CD4-positive, alpha-beta T cell treated with Interferon alpha-2 for 1 hour (primary cell): Measurements from ENCODE around the gene BCAS3.
"Not testable (repeated sequence)": the region's sequence is repeated elsewhere in the genome, so short reads cannot be mapped to it uniquely, and the experiment has no call there.

ENCODE experiments used
- DNase-seq, 2 donors: peaks; one replicate each; pipeline ENCODE4 v3.0.0-alpha.2; 2020 to 2022

BCAS3 gene

DNA sequence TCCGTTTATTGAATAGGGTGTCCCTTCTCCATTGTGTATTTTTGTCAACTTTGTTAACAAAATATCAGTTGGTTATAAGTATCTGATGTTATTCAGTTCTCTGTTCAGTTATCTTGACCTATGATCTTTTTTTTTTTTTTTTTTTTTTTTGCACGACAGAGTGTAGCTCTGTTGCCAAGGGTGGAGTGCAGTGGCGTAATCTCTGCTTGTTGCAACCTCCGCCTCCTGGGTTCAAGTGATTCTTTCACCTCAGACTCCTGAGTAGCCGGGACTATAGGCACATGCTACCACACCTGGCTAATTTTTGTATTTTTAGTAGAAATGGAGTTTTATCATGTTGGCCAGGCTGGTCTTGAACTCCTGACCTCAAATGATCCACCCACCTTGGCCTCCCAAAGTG, 215.8 kb downstream of the BCAS3 start:
- no peak for DNase-seq

DNA sequence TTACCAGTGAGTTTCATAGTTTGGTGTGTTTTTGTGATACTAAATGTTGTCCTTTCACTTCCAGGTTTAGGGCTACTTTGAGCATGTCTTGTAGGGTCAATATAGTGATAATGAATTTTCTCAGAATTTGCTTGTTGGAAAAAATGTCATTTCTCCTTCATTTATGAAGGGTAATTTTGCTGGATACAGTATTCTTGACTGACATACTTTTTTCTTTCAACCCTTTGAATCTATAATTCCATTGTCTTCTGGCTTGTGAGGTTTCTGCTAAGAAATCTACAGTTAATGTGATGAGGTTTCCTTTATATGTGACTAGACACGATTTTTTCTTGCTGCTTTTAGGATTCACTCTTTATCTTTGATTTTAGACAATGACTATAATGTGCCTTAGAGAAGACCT, 219.3 kb downstream of the BCAS3 start:
- DNase-seq: no peak

DNA sequence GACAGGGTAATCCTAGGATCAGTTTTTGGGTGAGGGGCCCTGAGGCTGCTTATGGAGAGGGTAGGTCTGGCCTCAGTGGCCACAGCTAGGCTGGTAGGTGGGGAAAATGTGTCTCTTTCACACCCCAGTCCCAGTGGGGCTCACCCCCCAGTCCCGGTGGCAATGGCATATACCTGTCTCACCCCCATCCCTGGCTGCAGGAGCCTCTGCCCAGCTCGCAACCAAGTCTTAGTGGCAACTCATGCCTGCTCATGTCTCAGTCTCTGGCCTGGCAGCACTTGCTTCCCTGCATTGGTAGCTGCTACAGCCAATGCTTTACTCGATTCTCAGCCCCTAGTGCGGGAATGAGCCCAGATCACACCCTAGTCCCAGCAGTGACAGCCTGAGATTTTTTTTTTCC, 221.5 kb downstream of the BCAS3 start:
- no peak for DNase-seq

DNA sequence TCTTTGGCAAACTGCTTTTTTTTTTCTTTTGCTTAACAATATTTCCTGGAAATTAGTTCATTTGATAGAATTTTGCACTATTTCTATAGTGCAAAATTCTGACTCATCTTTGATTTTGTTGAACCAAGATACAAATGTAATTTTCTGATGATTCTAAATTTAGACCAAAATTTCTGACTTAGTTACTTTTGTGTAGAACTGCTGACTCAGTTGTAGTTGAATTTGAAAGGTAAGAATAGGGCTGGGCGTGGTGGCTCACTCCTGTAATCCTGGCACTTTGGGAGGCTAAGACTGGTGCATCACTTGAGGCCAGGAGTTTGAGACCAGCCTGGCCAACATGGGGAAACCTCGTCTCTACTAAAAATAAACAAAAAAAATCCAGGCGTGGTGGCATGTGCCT, 223.0 kb downstream of the BCAS3 start:
- DNase-seq: no peak

DNA sequence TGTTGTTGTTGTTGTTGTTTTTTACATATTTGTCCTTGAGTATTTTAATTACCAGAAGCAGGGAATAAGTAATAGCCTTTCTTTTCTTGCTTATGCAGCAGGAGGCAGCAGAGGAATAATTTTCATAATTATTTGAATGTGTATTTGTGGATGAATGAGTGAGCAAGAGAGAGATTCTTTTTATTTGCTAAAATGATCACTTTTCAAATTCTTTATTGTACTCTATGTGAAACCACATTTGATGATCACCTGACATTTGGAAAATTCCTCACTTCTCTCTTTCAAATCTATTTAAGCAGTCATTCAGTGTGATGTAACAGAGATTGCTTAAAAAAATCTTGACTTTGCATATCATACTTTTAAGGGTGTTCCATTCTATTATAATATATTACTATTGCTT, 223.6 kb downstream of the BCAS3 start:
- no peak for DNase-seq

DNA sequence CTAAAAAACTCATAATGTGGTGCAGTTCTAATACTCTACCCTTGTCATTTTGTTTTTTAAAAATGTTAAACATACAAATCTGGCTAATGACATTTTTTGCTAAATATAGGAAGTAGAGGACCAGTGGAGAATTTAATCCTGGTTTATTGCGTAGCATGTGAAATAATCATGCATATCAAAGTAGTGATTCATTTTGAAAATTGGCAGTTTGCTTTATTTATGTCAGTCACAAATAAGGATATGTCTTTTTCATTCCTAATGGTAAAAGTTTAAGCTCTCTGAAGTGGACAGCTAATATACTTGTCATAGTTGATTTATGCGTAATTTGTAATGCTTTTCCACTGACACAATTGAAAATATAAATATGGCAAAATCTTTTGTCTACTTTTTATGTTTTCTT, 224.2 kb downstream of the BCAS3 start:
- no peak for DNase-seq

DNA sequence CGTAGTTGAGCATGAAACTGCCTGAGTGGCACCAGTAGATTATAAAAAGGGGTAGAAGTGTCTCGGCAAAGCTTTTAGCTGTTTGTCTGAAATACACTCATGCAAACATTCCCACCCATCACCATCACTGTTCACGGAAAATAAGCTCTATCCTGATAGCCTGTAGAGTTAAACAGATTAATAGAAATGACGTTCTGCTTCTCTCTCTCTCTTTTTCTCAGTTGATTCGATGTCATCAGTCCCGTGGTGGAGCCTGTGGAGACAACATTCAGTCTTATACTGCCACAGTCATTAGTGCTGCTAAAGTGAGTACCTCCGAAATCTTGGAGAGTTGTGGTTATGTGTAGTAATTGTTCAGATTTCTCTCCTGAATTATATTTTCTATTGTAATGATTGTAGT, 224.7 kb downstream of the BCAS3 start:
- DNase-seq: no peak

DNA sequence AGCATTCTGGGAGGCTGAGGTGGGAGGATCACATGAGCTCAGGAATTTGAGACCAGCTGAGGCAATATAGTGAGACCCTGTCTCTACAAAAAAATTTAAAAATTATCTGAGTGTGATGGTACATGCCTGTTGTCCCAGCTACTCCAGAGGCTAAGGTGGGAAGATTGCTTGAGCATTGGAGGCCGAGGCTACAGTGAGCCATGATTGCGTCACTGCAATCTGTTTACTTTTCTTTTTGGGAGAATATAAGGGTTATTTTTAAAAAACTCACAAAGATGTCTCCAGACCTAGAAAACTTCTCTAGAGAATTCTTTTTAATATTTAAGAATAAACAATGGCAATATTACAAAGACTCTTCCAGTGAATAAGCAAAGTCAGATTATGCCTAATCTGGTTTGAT, 226.9 kb downstream of the BCAS3 start:
- no peak for DNase-seq

DNA sequence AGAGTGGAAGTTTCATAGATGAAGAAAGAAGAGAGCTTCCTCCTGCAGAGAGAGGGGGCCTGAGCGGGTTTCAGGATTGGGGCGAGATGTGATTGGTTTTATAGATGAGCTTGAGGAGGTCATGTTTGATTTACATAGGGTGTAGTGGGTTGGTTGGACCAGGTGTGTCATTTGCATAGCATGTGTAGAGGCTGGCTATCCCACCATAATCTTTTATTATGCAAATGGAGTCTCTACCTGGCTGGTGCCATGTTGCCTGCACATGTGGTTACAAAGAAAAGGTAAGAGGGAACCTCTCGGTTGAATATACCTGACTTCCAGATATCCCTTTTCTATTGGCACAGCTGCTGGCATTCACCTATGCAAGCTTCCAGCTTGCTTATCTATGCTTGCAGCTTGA, 228.1 kb downstream of the BCAS3 start:
- no peak for DNase-seq

DNA sequence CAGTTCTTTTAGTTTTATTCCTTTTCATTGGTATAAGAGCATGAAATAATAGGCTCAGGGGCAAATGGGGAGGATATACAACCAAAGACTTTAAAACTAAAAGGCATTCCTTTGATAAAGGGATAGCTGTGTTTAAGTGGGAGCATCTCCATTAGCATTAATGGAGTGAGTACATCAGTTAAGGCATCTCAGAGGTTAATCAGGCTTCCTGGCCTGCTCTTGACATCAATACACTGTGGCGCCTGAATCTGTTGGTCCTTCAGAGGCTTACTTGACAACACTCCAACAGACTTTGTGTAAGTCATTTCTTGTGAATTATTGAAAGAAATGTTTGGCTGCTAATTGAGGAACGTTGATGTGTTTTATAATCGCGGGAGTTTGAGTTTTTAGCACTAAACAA, 230.7 kb downstream of the BCAS3 start:
- no peak for DNase-seq

DNA sequence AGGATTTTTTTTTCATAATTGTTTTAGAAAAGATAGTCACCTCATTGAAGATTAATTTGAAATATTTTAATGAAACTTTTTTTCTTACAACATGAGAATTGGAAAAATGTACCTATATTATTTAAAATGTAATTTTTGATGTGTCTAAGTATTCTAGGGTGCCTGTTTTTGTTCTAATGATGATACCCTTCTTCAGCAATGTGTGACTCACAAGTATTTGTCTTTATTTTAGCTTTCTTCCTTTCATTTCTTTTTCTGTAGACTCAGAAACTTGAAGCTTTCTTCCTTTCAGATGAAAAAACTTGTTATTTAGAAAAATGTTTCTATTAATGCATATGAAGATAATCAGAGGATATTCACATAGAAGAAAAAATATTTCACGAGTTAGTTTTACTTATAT, 231.8 kb downstream of the BCAS3 start:
- no peak for DNase-seq

DNA sequence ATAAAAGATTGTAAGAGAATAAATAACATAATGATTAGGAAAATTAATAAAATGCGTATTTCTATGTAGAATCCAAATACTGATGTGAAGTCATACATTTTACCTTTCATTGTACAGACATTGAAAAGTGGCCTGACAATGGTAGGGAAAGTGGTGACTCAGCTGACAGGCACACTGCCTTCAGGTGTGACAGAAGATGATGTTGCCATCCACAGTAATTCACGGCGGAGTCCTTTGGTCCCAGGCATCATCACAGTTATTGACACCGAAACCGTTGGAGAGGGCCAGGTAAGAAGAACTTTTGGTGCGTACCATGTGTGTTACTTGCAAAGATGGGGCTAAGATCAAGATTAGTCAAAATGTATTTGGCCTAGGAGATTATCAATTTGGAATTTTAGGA, 232.8 kb downstream of the BCAS3 start:
- no peak for DNase-seq

DNA sequence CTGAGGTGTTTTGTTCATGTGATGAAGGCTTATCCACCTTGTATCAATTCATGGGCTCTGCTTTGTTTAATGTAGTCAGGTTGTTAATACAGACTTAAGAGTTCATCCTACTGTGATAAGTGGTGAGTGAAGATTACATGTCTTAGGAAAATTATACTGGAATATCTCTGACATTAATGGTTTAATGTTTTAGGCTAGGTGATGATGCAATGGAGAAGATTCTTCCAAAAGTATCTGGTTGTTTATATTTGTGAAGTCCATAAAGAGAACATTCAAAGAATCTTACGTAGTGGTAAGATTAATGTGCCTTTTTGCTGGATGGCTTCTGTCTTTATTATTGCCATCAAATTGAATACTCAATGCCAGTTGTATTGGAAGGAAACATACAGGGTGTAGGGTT, 236.4 kb downstream of the BCAS3 start:
- no peak for DNase-seq

DNA sequence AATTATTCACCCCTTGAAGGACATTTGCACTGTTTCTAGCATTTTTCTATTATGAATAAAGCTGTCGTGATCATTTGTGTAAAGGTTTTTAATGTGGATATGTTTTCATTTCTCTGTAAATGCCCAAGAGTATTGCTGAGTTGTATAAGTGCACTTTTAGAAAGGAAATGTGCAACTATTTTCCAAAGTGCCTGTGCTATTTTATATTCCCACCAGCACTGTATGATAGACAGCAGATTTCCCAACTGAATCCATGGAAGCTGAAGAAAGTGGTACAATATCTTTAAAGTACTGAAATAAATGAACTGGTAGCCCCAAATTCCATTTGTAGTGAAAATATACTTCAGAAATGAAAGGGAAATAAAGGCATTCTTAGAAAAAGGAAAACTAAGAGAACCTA, 238.4 kb downstream of the BCAS3 start:
- no peak for DNase-seq

DNA sequence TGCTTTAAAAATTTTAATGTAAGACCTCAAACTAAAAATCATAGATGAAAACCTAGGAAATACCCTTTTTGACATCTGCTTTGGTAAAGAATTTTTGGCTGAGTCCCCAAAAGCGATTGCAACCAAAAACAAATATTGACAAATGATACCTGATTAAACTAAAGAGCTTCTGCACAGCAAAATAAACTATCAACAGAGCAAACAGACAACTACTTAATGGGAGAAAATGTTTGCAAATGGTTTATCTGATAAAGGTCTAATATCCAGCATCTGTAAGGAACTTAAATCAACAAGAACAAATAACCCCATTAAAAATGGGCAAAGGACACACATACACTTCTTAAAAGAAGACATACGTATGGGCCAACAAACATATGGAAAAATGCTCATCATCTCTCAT, 242.5 kb downstream of the BCAS3 start:
- no peak for DNase-seq

DNA sequence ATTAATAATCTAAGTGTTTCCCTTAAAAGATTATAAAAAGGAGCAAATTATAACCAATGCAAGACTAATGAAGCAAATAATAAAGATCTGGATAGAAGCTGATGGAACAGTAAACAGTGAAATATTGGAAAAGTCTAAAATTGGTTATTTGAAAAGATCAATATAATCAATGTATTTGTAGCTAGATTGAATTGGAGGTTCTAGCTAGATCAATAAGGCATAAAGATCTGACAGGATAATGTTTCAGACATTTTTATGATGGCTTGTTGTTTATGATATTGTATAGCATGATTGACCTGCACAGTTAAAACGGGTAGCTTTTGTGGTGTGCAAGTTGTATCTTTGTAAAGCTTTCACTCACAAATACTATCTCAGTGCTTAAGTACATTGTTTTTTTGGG, 245.3 kb downstream of the BCAS3 start:
- DNase-seq: no peak

DNA sequence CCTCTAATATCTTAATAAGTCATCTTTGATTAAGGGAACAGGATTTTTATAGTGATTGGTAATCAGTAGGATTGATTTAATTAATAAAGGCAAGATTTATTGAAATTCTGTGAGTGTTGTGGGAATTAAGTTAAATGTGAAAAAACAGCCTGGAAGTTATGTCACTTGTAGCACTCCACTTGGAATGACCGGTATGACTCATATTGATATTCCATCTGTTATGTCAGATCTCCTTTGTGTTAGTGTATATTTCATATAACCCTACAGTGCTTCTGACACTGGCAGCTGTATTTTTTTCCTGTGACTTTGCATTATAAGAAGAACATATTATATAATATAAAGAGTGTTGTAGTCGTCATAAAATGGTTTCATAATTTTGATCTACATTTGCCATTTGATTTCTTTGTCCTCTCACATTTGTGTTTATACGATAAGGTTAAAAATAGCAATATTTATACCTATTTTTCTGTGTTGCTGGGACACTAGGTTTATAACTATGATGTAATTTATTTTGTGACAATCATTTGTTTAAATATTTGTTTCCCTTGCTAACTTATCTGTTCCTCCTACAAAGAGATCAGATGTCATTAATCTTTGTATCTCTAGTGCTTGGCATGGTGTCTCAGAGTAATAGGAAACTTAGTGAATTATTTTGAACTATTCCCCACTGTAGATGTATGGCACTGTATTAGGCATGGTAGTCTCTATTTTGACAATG, 249.0 kb downstream of the BCAS3 start:
- DNase-seq: no peak

DNA sequence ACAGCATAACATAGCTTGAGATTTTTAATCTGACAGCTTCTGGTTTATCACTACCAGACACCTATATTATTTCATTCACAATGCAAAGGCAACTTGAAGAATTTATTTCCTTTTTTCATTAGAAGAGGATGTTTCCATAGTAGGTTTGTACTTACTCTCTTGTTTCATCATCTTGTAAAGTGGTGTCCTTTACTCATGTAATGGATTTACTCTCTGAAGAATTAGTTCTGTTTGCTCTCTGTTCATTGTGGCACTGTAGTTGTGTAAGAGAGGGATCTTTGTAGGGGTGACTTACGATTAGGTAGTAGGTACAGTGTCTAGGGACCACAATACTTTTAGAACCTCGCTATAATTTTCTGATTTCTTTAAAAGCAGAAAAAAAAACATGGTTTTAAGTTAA, 256.1 kb downstream of the BCAS3 start:
- DNase-seq: no peak

DNA sequence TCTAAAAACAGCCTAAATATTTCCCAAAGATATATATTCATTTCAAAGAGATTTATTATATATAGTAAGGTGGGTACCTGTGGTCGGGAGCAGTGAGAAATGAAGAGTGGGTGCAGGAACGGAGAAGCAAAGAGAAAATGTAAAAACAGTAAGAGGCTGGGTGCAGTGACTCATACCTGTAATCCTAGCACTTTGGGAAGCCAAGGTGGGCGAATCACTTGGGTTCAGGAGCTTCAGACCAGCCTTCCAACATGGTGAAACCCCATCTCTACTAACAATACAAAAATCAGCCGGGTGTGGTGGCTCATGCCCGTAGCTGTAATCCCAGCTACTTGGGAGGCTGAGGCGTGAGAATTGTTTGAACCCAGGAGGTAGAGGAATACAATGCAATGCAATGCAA, 257.1 kb downstream of the BCAS3 start:
- DNase-seq: no peak

DNA sequence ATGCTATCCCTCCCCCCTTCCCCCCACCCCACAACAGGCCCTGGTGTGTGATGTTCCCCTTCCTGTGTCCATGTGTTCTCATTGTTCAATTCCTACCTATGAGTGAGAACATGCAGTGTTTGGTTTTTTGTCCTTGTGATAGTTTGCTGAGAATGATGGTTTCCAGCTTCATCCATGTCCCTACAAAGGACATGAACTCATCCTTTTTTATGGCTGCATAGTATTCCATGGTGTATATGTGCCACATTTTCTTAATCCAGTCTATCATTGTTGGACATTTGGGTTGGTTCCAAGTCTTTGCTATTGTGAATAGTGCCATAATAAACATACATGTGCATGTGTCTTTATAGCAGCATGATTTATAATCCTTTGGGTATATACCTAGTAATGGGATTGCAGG, 258.3 kb downstream of the BCAS3 start:
- DNase-seq: not testable (repeated sequence)

DNA sequence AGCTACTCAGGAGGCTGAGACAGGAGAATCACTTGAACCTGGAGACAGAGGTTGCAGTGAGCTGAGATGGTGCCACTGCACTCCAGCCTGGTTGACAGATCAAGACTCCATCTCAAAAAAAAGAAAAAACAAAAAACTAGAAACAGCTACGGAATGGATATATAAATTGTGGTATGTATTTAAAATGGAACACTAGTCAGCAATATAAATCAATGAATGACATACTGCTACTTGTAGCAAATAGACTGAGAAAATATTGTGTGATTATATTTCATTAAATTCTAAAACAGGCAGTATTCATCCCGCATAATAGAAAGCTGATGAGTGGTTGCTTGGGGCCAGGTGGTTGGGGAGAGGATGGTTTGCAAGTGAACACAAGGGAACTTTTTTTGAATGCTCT, 261.7 kb downstream of the BCAS3 start:
- no peak for DNase-seq

DNA sequence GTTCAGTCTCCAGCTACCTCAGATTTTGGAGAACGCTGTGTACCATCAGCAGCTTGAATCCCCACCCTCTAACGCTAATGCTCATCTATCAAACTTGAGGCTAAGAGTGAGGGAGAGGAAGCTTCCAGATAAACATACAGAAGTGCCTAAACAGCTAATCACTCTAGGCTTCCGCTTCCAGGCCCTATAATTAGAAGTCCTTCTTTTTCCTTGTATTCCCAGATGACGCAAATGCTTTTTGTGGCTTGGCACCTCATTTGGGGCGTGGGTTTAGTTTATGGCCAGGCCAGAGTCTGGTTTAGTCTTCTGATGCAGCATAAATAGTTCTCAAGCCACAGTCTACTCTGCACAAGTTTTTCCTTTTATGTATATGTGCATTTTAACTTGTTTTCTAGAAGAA, 263.4 kb downstream of the BCAS3 start:
- DNase-seq: no peak

DNA sequence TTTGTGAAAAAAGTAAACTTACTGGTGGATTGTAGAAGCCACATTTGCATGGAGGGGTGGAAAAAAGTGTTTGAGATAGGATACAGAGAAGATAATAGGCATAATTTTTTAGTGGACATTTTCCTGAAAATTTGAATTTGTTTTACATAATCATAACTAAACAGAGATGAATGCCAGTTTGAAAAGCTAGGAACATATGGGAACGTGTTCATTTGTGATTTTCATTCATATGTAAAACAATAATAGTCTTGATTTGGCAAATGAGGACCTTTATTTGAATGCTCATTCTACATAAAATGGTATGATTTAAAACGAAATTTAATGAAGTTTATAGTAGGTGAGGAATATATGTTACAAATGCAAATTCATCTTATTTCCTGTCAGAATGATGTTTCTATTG, 263.9 kb downstream of the BCAS3 start:
- no peak for DNase-seq

DNA sequence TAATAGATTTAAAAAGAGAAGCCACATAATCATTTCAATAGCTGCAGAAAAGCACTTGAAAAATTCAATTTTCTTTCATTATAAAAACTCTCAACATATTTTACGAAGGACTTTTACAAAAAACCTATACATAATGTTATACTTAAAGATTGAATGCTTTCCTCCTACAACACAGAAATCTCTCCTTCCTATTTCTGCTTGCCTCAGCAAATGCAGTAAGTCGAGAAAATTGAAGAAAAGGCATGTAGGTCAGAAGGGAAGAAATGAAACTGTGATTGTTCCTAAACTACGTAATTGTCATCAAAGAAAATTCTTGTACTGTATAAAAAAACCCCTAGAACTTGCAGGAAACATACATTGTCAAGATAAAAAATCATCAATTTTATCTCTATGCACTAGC, 267.1 kb downstream of the BCAS3 start:
- no peak for DNase-seq

DNA sequence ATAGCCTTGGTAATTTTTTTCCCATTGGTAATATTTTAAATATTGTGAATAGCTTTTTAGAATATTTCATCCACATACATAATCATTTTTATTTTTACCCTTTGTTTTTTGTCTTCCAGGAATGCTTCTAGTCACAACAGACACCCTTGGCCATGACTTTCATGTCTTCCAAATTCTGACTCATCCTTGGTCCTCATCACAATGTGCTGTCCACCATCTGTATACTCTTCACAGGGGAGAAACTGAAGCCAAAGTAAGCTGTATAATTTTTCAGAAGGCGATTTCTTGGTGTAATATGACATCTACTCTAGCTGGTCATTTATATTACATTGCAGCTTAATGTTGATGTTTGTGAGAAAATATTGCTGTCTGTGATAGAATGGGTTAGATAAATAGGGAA, 269.4 kb downstream of the BCAS3 start:
- no peak for DNase-seq

DNA sequence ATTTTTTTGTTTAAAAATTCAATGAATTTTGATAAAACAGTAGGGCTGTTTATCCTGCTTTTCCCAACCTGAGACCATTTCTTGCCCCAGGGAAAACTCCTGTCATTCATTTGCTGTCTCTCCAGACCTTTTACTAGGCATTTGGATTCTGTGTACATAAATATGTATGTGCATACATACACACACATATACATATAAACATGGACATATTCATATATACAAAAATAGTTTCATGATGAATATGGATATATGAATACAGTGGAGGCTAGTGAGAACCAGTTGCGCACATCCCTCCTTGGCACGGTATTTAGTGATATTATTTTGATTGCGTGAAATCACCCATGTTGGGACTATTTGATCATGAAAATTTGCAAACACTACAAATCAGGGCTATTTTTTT, 269.9 kb downstream of the BCAS3 start:
- DNase-seq: no peak
